ENCODE results near the gene ATXN7L2. TPM values are rescaled to one million over a fixed set of nuclear protein-coding genes. Genes with fewer than 3 reads are reported as not detected.

The ATXN7L2 gene
- total and polyA plus RNA-seq, 10 of the 15 experiments (the other 5 are each of a cell fraction or from before 2014, with no cell fraction given), result 0.27 to 7.4 (median 4.9) TPM

GRCh38 chr1:109514846-109515245 lies 31.1 kb downstream of the ATXN7L2 start:
- no peaks in the 10 kb centered on the region for H3K27me3 ChIP-seq (replicated peaks in 1 of 2; ENCODE audit: control insufficient read depth in 2 of 2, insufficient read depth in 2 of 2, low read length in 1 of 2)
- H2AFZ ChIP-seq (ENCODE audit: control insufficient read depth, low read depth, low read length), result no peak overlapping the region
- no peaks in the 10 kb centered on the region for H4K20me1 ChIP-seq (ENCODE audit: control insufficient read depth, insufficient read depth)
- WGBS (ENCODE audit: insufficient coverage, insufficient replicate concordance, low lambda C conversion rate, missing lambda C conversion rate), result 65% methylated on average over 3 of the region's 3 CpGs
- no peak overlapping the region for H3K4me3 ChIP-seq
- H3K4me1 ChIP-seq (ENCODE audit: control insufficient read depth, insufficient read depth, low read length), result 0 out of 2 replicates have a peak, but pooled peaks cover 2% of the 10 kb centered on the region
- BruUV-seq (replicated peaks), result no TSS peak
- H3K27ac ChIP-seq (ENCODE audit: control insufficient read depth, insufficient read depth), result no peak overlapping the region
- ChIA-PET RAD21 (ENCODE audit: unreplicated experiment) (interaction anchor here (1.3 to 2.4 kb wide), 2 partner anchors 15 to 17 kb away, joined by 3 to 21 read pairs; no protein-coding TSS in a partner anchor), SMC1A (ENCODE audit: uncharacterized antibody, unreplicated experiment) (interaction anchor here (1.6 to 15.8 kb wide), 3 partner anchors 12 to 17 kb away, joined by 5 to 205 read pairs (median 9); no protein-coding TSS in a partner anchor), CTCF (interaction anchor here (1.0 to 19.4 kb wide), 6 partner anchors 12 to 31 kb away, joined by 4 to 240 read pairs (median 8); partner anchors contain the start of gene CYB561D1), POLR2A (interaction anchor here (0.6 to 2.4 kb wide), 4 partner anchors 12 to 1922 kb away, joined by 3 to 10 read pairs (median 4); partner anchors contain the start of gene GNAI3)
- no peak for DNase-seq (ENCODE audit: low read depth, low spot score)
- H3K79me2 ChIP-seq (ENCODE audit: control insufficient read depth, insufficient read depth, low read length), result no peaks in the 10 kb centered on the region
- no peak for FAIRE-seq
- H3K9ac ChIP-seq (ENCODE audit: control insufficient read depth, insufficient read depth, low read length), result no peak overlapping the region
- no peak overlapping the region for H3K4me2 ChIP-seq (ENCODE audit: control insufficient read depth, insufficient read depth)
- intact Hi-C loops (cut with micrococcal nuclease; ENCODE audit: unreplicated experiment), result no loop called here
- TF ChIP-seq SP1 (IDR thresholded peaks at IDR 0.05; ENCODE audit: low read depth, low read length) (no peak), E2F4 (IDR thresholded peaks at IDR 0.05; ENCODE audit: low read depth, low read length) (no peak), NR2F1 (conservative IDR thresholded peaks at IDR 0.05) (no peak), NFYB (IDR thresholded peaks at IDR 0.05; ENCODE audit: insufficient read depth, low read depth, low read length) (no peak), MEF2A (IDR thresholded peaks at IDR 0.05; ENCODE audit: insufficient read depth, low read depth, low read length) (no peak), SUPT20H (IDR thresholded peaks at IDR 0.05; ENCODE audit: borderline replicate concordance, control insufficient read depth, low read depth, low read length) (no peak), SIX5 (IDR thresholded peaks at IDR 0.05; ENCODE audit: low read depth, low read length, severe bottlenecking) (no peak), TCF7 (IDR thresholded peaks at IDR 0.05; ENCODE audit: borderline replicate concordance) (no peak), KDM1A (IDR thresholded peaks at IDR 0.05; ENCODE audit: borderline replicate concordance) (no peak)
- no peaks in the 10 kb centered on the region for H3K9me3 ChIP-seq (replicated peaks; ENCODE audit: control insufficient read depth, insufficient read depth, low read length)
- in situ Hi-C loops (cut with MboI), result no loop called here
- ATAC-seq, result no peak
- no peaks in the 10 kb centered on the region for H3K36me3 ChIP-seq (ENCODE audit: control insufficient read depth in 2 of 2, insufficient read depth in 2 of 2, low read length in 1 of 2)

All from GM12878 (cell line).